GM21723 (cell line): ENCODE results near the gene APOM.

Experiments
- ATAC-seq: cut with Tn5 transposase; IDR thresholded peaks from one replicate; pipeline ENCODE4 v1.9.1; 2021; ENCODE audit warnings: mild to moderate bottlenecking, moderate library complexity; ENCODE audit not compliant: unreplicated experiment

The APOM gene

GRCh38 chr6:31677955-31678354 is 22.3 kb downstream of the APOM start:
- no peak for ATAC-seq

- peak; percentile 72 for ATAC-seq
Observed at GRCh38 chr6:31680226-31681134, 24.8 kb downstream of the APOM start, which contains the start of gene LY6G5C. LY6G5C (minus strand) TSS chr6:31681067; CDS start chr6:31680373, 694 bp downstream.

GRCh38 chr6:31681135-31681671 is 25.5 kb downstream of the APOM start:
- ATAC-seq, result peak; percentile 26

- ATAC-seq, result no peak
Observed at GRCh38 chr6:31683591-31683990, 27.9 kb downstream of the APOM start.

GRCh38 chr6:31686483-31686882 is 30.8 kb downstream of the APOM start:
- no peak for ATAC-seq

- ATAC-seq, result no peak
Observed at GRCh38 chr6:31687321-31687720, 31.6 kb downstream of the APOM start.

- no peak for ATAC-seq
Observed at GRCh38 chr6:31687860-31688693, 32.4 kb downstream of the APOM start.

GRCh38 chr6:31689249-31690110 is 33.8 kb downstream of the APOM start:
- ATAC-seq, result no peak

- no peak for ATAC-seq
Observed at GRCh38 chr6:31690231-31691077, 34.8 kb downstream of the APOM start.

- no peak for ATAC-seq
Observed at GRCh38 chr6:31691078-31691463, 35.4 kb downstream of the APOM start.

- ATAC-seq, result no peak
Observed at GRCh38 chr6:31691564-31692108, 35.9 kb downstream of the APOM start.

GRCh38 chr6:31692353-31692752 is 36.7 kb downstream of the APOM start:
- no peak for ATAC-seq

- no peak for ATAC-seq
Observed at GRCh38 chr6:31692886-31693285, 37.2 kb downstream of the APOM start.

GRCh38 chr6:31693535-31693934 is 37.8 kb downstream of the APOM start:
- ATAC-seq, result no peak

GRCh38 chr6:31697555-31697954 is 41.9 kb downstream of the APOM start:
- no peak for ATAC-seq

GRCh38 chr6:31700740-31701401 is 45.2 kb downstream of the APOM start:
- ATAC-seq, result no peak

- no peak for ATAC-seq
Observed at GRCh38 chr6:31701666-31702404, 46.1 kb downstream of the APOM start.

GRCh38 chr6:31702405-31702818 is 46.7 kb downstream of the APOM start:
- no peak for ATAC-seq
